SK-N-SH (cell line): ENCODE results near the gene UBXN1.

ENCODE experiments used
- CHD2 ChIP-seq: fragments of 150-350 bp; IDR thresholded peaks from 2 replicates; pipeline ENCODE4 v1.6.1; 2018; ENCODE audit warnings: low read length; ENCODE audit not compliant: partially characterized antibody
- FOSL2 ChIP-seq: IDR thresholded peaks from 2 replicates; pipeline ENCODE4 v1.4.0; 2012; ENCODE audit warnings: low read depth, mild to moderate bottlenecking, moderate library complexity, borderline replicate concordance
- TF ChIP-seq, protein P1 (sequence below): IDR thresholded peaks from 2 replicates; pipeline ENCODE4 v1.4.0; 2012; ENCODE audit warnings: low read depth
- TF ChIP-seq, protein P2 (sequence below): IDR thresholded peaks from 2 replicates; pipeline ENCODE4 v1.6.1; 2012; ENCODE audit warnings: mild to moderate bottlenecking, low read depth, low read length, moderate library complexity

GRCh38 chr11:62710001-62710345 is 31.1 kb upstream of the UBXN1 start:
- TF ChIP-seq, protein P1, sequence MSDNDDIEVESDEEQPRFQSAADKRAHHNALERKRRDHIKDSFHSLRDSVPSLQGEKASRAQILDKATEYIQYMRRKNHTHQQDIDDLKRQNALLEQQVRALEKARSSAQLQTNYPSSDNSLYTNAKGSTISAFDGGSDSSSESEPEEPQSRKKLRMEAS: no peak
- TF ChIP-seq CHD2: no peak
- no peak for TF ChIP-seq FOSL2
- TF ChIP-seq, protein P2, sequence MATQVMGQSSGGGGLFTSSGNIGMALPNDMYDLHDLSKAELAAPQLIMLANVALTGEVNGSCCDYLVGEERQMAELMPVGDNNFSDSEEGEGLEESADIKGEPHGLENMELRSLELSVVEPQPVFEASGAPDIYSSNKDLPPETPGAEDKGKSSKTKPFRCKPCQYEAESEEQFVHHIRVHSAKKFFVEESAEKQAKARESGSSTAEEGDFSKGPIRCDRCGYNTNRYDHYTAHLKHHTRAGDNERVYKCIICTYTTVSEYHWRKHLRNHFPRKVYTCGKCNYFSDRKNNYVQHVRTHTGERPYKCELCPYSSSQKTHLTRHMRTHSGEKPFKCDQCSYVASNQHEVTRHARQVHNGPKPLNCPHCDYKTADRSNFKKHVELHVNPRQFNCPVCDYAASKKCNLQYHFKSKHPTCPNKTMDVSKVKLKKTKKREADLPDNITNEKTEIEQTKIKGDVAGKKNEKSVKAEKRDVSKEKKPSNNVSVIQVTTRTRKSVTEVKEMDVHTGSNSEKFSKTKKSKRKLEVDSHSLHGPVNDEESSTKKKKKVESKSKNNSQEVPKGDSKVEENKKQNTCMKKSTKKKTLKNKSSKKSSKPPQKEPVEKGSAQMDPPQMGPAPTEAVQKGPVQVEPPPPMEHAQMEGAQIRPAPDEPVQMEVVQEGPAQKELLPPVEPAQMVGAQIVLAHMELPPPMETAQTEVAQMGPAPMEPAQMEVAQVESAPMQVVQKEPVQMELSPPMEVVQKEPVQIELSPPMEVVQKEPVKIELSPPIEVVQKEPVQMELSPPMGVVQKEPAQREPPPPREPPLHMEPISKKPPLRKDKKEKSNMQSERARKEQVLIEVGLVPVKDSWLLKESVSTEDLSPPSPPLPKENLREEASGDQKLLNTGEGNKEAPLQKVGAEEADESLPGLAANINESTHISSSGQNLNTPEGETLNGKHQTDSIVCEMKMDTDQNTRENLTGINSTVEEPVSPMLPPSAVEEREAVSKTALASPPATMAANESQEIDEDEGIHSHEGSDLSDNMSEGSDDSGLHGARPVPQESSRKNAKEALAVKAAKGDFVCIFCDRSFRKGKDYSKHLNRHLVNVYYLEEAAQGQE: no peak
